ENCODE measurements around the gene PKM. TPM values are rescaled to one million over a fixed set of nuclear protein-coding genes. Genes with fewer than 3 reads are reported as not detected.
A peak's percentile ranks its signal among the peaks of the same experiment; 100 is the strongest.

The PKM gene
- total RNA-seq, 6 donors from 2014 or later, result 278 to 569 (median 393) TPM

- Histone ChIP-seq H3K4me1 (peaks cover 9 to 20% (median 14%) of the 10 kb centered on the region in 4 donors), H3K27me3 (no peaks in the 10 kb centered on the region), H3K36me3 (no peaks in the 10 kb centered on the region), H3K9me3 (no peaks in the 10 kb centered on the region), H3K27ac (peak overlapping the region in 2 of 4 donors; percentile 29 to 57), H3K4me3 (no peak overlapping the region)
- peak in 1 of 2 donors; percentile 3 for ATAC-seq (ENCODE audit: low FRiP score in 2 of 2)
- DNase-seq, result peak in 1 of 2 donors; percentile 69
- 63 to 82% methylated on average over 5 to 10 of the region's 10 CpGs for WGBS, 2 donors
- TF ChIP-seq EP300 (IDR thresholded peaks at IDR 0.05) (no peak), POLR2A (IDR thresholded peaks at IDR 0.05) (no peak), POLR2AphosphoS5 (IDR thresholded peaks at IDR 0.05) (no peak), CTCF (IDR thresholded peaks at IDR 0.05) (no peak)
Measured at GRCh38 chr15:72169236-72169920, 61.6 kb downstream of the PKM start.

- Histone ChIP-seq H3K9me3 (no peaks in the 10 kb centered on the region), H3K4me1 (peaks cover 9 to 20% (median 12%) of the 10 kb centered on the region in 4 donors), H3K27me3 (no peaks in the 10 kb centered on the region), H3K27ac (peak overlapping the region in 3 of 4 donors; percentile 4 to 57 (median 29)), H3K36me3 (no peaks in the 10 kb centered on the region), H3K4me3 (no peak overlapping the region)
- DNase-seq (no peak), ATAC-seq (ENCODE audit: low FRiP score in 2 of 2) (peak in 1 of 2 donors; percentile 10)
- 49 to 54% methylated on average over 4 of the region's 4 CpGs for WGBS, 2 donors
- TF ChIP-seq POLR2AphosphoS5 (IDR thresholded peaks at IDR 0.05), result no peak
- TF ChIP-seq CTCF (IDR thresholded peaks at IDR 0.05), result no peak
- no peak for TF ChIP-seq POLR2A (IDR thresholded peaks at IDR 0.05)
- TF ChIP-seq EP300 (IDR thresholded peaks at IDR 0.05), result no peak
Measured at GRCh38 chr15:72168808-72169190, 62.2 kb downstream of the PKM start.

GRCh38 chr15:72168131-72168807 lies 62.7 kb downstream of the PKM start:
- ATAC-seq (ENCODE audit: low FRiP score in 2 of 2) (peak; percentile 9 to 27), DNase-seq (no peak)
- 18 to 24% methylated on average over 2 to 7 of the region's 7 CpGs for WGBS, 2 donors
- no peaks in the 10 kb centered on the region for H3K36me3 ChIP-seq
- no peaks in the 10 kb centered on the region for H3K9me3 ChIP-seq
- H3K4me1 ChIP-seq, result peaks cover 9 to 20% (median 12%) of the 10 kb centered on the region in 4 donors
- H3K27me3 ChIP-seq, result no peaks in the 10 kb centered on the region
- H3K27ac ChIP-seq, result peak overlapping the region in 3 of 4 donors; percentile 4 to 57 (median 29)
- no peak for TF ChIP-seq CTCF (IDR thresholded peaks at IDR 0.05)
- no peak for TF ChIP-seq POLR2AphosphoS5 (IDR thresholded peaks at IDR 0.05)
- no peak for TF ChIP-seq EP300 (IDR thresholded peaks at IDR 0.05)
- TF ChIP-seq POLR2A (IDR thresholded peaks at IDR 0.05), result no peak
- H3K4me3 ChIP-seq, result no peak overlapping the region

- Histone ChIP-seq H3K27me3 (no peaks in the 10 kb centered on the region), H3K4me3 (no peak overlapping the region), H3K27ac (no peak overlapping the region), H3K9me3 (no peaks in the 10 kb centered on the region), H3K4me1 (peaks cover 9 to 22% (median 12%) of the 10 kb centered on the region in 4 donors), H3K36me3 (no peaks in the 10 kb centered on the region)
- no peak for TF ChIP-seq CTCF (IDR thresholded peaks at IDR 0.05)
- no peak for TF ChIP-seq EP300 (IDR thresholded peaks at IDR 0.05)
- no peak for TF ChIP-seq POLR2A (IDR thresholded peaks at IDR 0.05)
- no peak for TF ChIP-seq POLR2AphosphoS5 (IDR thresholded peaks at IDR 0.05)
- 84% methylated on average over 4 of the region's 6 CpGs; no CpG with 5 or more reads in 1 of the 2 donors for WGBS, 2 donors
- DNase-seq (no peak), ATAC-seq (ENCODE audit: low FRiP score in 2 of 2) (no peak)
Measured at GRCh38 chr15:72167445-72167844, 63.5 kb downstream of the PKM start.

Data from upper lobe of left lung (tissue), 6 donors.